Astrocyte (in vitro differentiated cells and primary cell): ENCODE results near the gene CPNE6. TPM values are rescaled to one million over a fixed set of nuclear protein-coding genes. Genes with fewer than 3 reads are reported as not detected.

Experiments
- DNase-seq: peaks from one replicate; pipeline ENCODE4 v3.0.0-alpha.2; 2010; ENCODE audit warnings: low read depth
- FAIRE-seq: peaks from 2 replicates; lab custom pipeline; 2011; peaks lifted over from hg19 to GRCh38; lab: Jason Lieb, UNC
- H2AFZ ChIP-seq: 2 replicates; pipeline ENCODE4 v1.6.0; 2012; ENCODE audit warnings: low read depth, low read length, inconsistent platforms
- H3K27ac ChIP-seq: 2 replicates; pipeline ENCODE4 v1.5.1; 2011; ENCODE audit warnings: low read depth, low read length, inconsistent platforms
- H3K27me3 ChIP-seq: 2 replicates; pipeline ENCODE4 v1.6.0; 2011; ENCODE audit warnings: low read length, inconsistent platforms; ENCODE audit not compliant: insufficient read depth
- H3K36me3 ChIP-seq: 2 replicates; pipeline ENCODE4 v1.5.1; 2011; ENCODE audit warnings: low read length, inconsistent platforms; ENCODE audit not compliant: insufficient read depth
- H3K4me1 ChIP-seq: 2 replicates; pipeline ENCODE4 v1.5.1; 2011; ENCODE audit warnings: low read length, inconsistent platforms; ENCODE audit not compliant: insufficient read depth
- H3K4me2 ChIP-seq: 2 replicates; pipeline ENCODE4 v1.6.0; 2012; ENCODE audit warnings: low read length, inconsistent platforms
- H3K4me3 ChIP-seq: 2 replicates; pipeline ENCODE4 v1.5.1; 2011; ENCODE audit warnings: low read depth, mild to moderate bottlenecking, low read length, inconsistent platforms; ENCODE audit not compliant: insufficient read depth
- H3K79me2 ChIP-seq: 2 replicates; pipeline ENCODE4 v1.6.0; 2012; ENCODE audit warnings: mild to moderate bottlenecking, low read length, inconsistent platforms; ENCODE audit not compliant: insufficient read depth
- H3K9ac ChIP-seq: 2 replicates; pipeline ENCODE4 v1.6.0; 2012; ENCODE audit warnings: mild to moderate bottlenecking, low read length, inconsistent platforms
- H3K9me3 ChIP-seq: 2 replicates; pipeline ENCODE4 v1.5.1; 2012; ENCODE audit warnings: low read depth, mild to moderate bottlenecking, low read length, inconsistent platforms; ENCODE audit not compliant: insufficient read depth
- H4K20me1 ChIP-seq: 2 replicates; pipeline ENCODE4 v1.6.0; 2012; ENCODE audit warnings: low read length, inconsistent platforms; ENCODE audit not compliant: insufficient read depth
- H3K27ac Mint-ChIP-seq: one replicate; pipeline ENCODE4 v1.8.0; 2021; ENCODE audit warnings: mild to moderate bottlenecking, mixed read lengths; ENCODE audit not compliant: unreplicated experiment
- H3K27me3 Mint-ChIP-seq: one replicate; pipeline ENCODE4 v1.8.0; 2021; ENCODE audit warnings: low read depth, mixed read lengths; ENCODE audit not compliant: unreplicated experiment
- H3K36me3 Mint-ChIP-seq: one replicate; pipeline ENCODE4 v1.8.0; 2021; ENCODE audit warnings: low read depth, mixed read lengths; ENCODE audit not compliant: unreplicated experiment
- H3K4me1 Mint-ChIP-seq: one replicate; pipeline ENCODE4 v1.8.0; 2021; ENCODE audit warnings: low read depth, mixed read lengths; ENCODE audit not compliant: unreplicated experiment
- H3K4me3 Mint-ChIP-seq: one replicate; pipeline ENCODE4 v1.8.0; 2021; ENCODE audit warnings: mild to moderate bottlenecking, moderate library complexity, mixed read lengths; ENCODE audit not compliant: unreplicated experiment
- H3K9me3 Mint-ChIP-seq: one replicate; pipeline ENCODE4 v1.8.0; 2021; ENCODE audit warnings: mild to moderate bottlenecking, mixed read lengths; ENCODE audit not compliant: unreplicated experiment
- CTCF ChIP-seq: IDR thresholded peaks from 2 replicates; pipeline ENCODE4 v1.5.1; 2011; ENCODE audit warnings: low read depth, mild to moderate bottlenecking, inconsistent platforms, low read length, moderate library complexity; ENCODE audit not compliant: insufficient read depth
- EZH2 ChIP-seq: IDR thresholded peaks from 2 replicates; pipeline ENCODE4 v1.6.1; 2012; ENCODE audit warnings: mild to moderate bottlenecking, low read length, inconsistent platforms; ENCODE audit not compliant: insufficient read depth
- total RNA-seq: library from RNA; stranded (reverse); gene quantifications from 2 replicates; pipeline ENCODE4 v1.2.1, GENCODE V29; 2021

The CPNE6 gene
- total RNA-seq, 1 donor from 2014 or later: not detected

GRCh38 chr14:24060443-24060842 lies 10.9 kb upstream of the CPNE6 start:
- no peaks in the 10 kb centered on the region for H3K9me3 ChIP-seq
- H3K36me3 ChIP-seq: no peaks in the 10 kb centered on the region
- no peaks in the 10 kb centered on the region for H3K4me1 Mint-ChIP-seq
- H2AFZ ChIP-seq: no peak overlapping the region
- no peak overlapping the region for H3K9ac ChIP-seq
- DNase-seq: no peak
- no peaks in the 10 kb centered on the region for H3K36me3 Mint-ChIP-seq
- no peak overlapping the region for H3K4me3 Mint-ChIP-seq
- no peaks in the 10 kb centered on the region for H3K79me2 ChIP-seq
- H3K4me2 ChIP-seq: no peak overlapping the region
- H3K27me3 Mint-ChIP-seq: peaks cover 62% of the 10 kb centered on the region
- no peaks in the 10 kb centered on the region for H3K4me1 ChIP-seq
- H3K27ac Mint-ChIP-seq: no peak overlapping the region
- no peaks in the 10 kb centered on the region for H3K9me3 Mint-ChIP-seq
- H3K27me3 ChIP-seq: peaks cover 3% of the 10 kb centered on the region
- H4K20me1 ChIP-seq: no peaks in the 10 kb centered on the region
- no peak for TF ChIP-seq EZH2
- TF ChIP-seq CTCF: no peak
- no peak for FAIRE-seq
- H3K4me3 ChIP-seq: no peak overlapping the region
- no peak overlapping the region for H3K27ac ChIP-seq

- no peak overlapping the region for H3K4me2 ChIP-seq
- H3K79me2 ChIP-seq: no peaks in the 10 kb centered on the region
- no peak for FAIRE-seq
- Mint-ChIP-seq H3K4me1 (no peaks in the 10 kb centered on the region), H3K27ac (no peak overlapping the region), H3K27me3 (peaks cover 65% of the 10 kb centered on the region), H3K4me3 (no peak overlapping the region), H3K36me3 (no peaks in the 10 kb centered on the region), H3K9me3 (no peaks in the 10 kb centered on the region)
- no peaks in the 10 kb centered on the region for H3K27me3 ChIP-seq
- TF ChIP-seq EZH2 (no peak), CTCF (no peak)
- no peaks in the 10 kb centered on the region for H3K4me1 ChIP-seq
- no peak for DNase-seq
- no peak overlapping the region for H3K27ac ChIP-seq
- no peak overlapping the region for H3K9ac ChIP-seq
- H3K4me3 ChIP-seq: no peak overlapping the region
- no peaks in the 10 kb centered on the region for H3K9me3 ChIP-seq
- no peak overlapping the region for H2AFZ ChIP-seq
- H4K20me1 ChIP-seq: no peaks in the 10 kb centered on the region
- H3K36me3 ChIP-seq: no peaks in the 10 kb centered on the region
These were observed 10.1 kb upstream of the CPNE6 start for GRCh38 chr14:24060984-24061913.
